B cell (primary cell): ENCODE results near the gene SH3RF1. TPM values are rescaled to one million over a fixed set of nuclear protein-coding genes. Genes with fewer than 3 reads are reported as not detected.

ENCODE experiments used
- ATAC-seq: fragments of 200-7000 bp; cut with Tn5 transposase; one replicate; pipeline ENCODE4 v1.10.0; 2021; ENCODE audit warnings: low read depth, mild to moderate bottlenecking, moderate number of reproducible peaks, moderate library complexity
- CTCF ChIA-PET: fragments of 350-600 bp; sonication (Branson Sonifier 250); formaldehyde crosslinking; loops from one replicate; lab custom pipeline; 2021; ENCODE audit warnings: antibody characterized with exemption, inconsistent platforms; lab: Charles Lee
- POLR2A ChIA-PET: fragments of 350-600 bp; sonication (Branson Sonifier 250); formaldehyde crosslinking; loops from one replicate; lab custom pipeline; 2021; ENCODE audit warnings: antibody characterized with exemption; lab: Charles Lee
- DNase-seq: peaks from one replicate; pipeline ENCODE4 v3.0.0; 2013
- H2AFZ ChIP-seq: 2 replicates; pipeline ENCODE4 v1.6.1; 2012; ENCODE audit warnings: mild to moderate bottlenecking, low read depth, low read length; ENCODE audit not compliant: insufficient read depth, poor library complexity, severe bottlenecking
- H3K27ac ChIP-seq, 2 donors: 1 replicate in 1 of 2; 2 replicates in 1 of 2; pipeline ENCODE4 v1.5.1; 2012 to 2013; ENCODE audit warnings: low read length in 2 of 2, mild to moderate bottlenecking in 2 of 2, moderate library complexity in 1 of 2
- H3K27me3 ChIP-seq, 4 experiments: fragments of 200-600 bp in 1 of 4; sonication (generic) in 1 of 4; replicated peaks in 1 of 4; 1 replicate in 2 of 4; 2 replicates in 2 of 4; pipeline versions ENCODE4 v1.6.1 to v1.7.0; 2013 to 2016; ENCODE audit warnings: low read length in 3 of 4, mild to moderate bottlenecking in 2 of 4, mixed read lengths in 1 of 4, moderate library complexity in 1 of 4; ENCODE audit not compliant: insufficient read depth in 4 of 4, control insufficient read depth in 3 of 4; ENCODE audit errors: control extremely low read depth in 1 of 4
- H3K36me3 ChIP-seq, 2 experiments: replicated peaks in 1 of 2; 1 replicate in 1 of 2; 2 replicates in 1 of 2; pipeline versions ENCODE4 v1.6.1 to v1.7.1; 2013; ENCODE audit warnings: low read length in 1 of 2; ENCODE audit not compliant: insufficient read depth in 2 of 2, control insufficient read depth in 1 of 2; ENCODE audit errors: control extremely low read depth in 1 of 2, extremely low read depth in 1 of 2
- H3K4me1 ChIP-seq, 2 donors: fragments of 200-600 bp in 1 of 2; sonication (generic) in 1 of 2; 1 replicate in 1 of 2; 2 replicates in 1 of 2; pipeline versions ENCODE4 v1.5.1 to v1.6.1; 2013 to 2017; ENCODE audit warnings: low read length in 2 of 2; ENCODE audit not compliant: control insufficient read depth in 2 of 2, insufficient read depth in 2 of 2
- H3K4me2 ChIP-seq: replicated peaks from 2 replicates; pipeline ENCODE3; 2012; ENCODE audit warnings: mild to moderate bottlenecking, low read depth, low read length; ENCODE audit not compliant: poor library complexity, severe bottlenecking
- H3K4me3 ChIP-seq, 5 experiments: fragments of 200-600 bp in 1 of 5; sonication (generic) in 1 of 5; 1 replicate in 3 of 5; 2 replicates in 2 of 5; pipeline versions ENCODE4 v1.5.1 to v1.7.0; 2011 to 2016; ENCODE audit warnings: low read length in 4 of 5, mild to moderate bottlenecking in 4 of 5, low read depth in 2 of 5, control low read depth in 1 of 5, moderate library complexity in 1 of 5; ENCODE audit not compliant: insufficient read depth in 1 of 5; ENCODE audit errors: control extremely low read depth in 1 of 5, extremely low read depth in 1 of 5
- H3K79me2 ChIP-seq: fragments of 200-600 bp; sonication (generic); one replicate; pipeline ENCODE4 v1.6.0; 2016; ENCODE audit warnings: low read length; ENCODE audit not compliant: control insufficient read depth, insufficient read depth
- H3K9ac ChIP-seq: fragments of 200-600 bp; sonication (generic); 2 replicates; pipeline ENCODE4 v1.6.1; 2017; ENCODE audit warnings: mild to moderate bottlenecking, low read length, moderate library complexity
- H3K9me3 ChIP-seq, 3 donors: one replicate each; pipeline versions ENCODE4 v1.6.1 to v1.7.1; 2013; ENCODE audit warnings: low read length in 2 of 3; ENCODE audit not compliant: control insufficient read depth in 2 of 3, insufficient read depth in 1 of 3; ENCODE audit errors: control extremely low read depth in 1 of 3
- H4K20me1 ChIP-seq: 2 replicates; pipeline ENCODE4 v1.6.0; 2012; ENCODE audit warnings: mild to moderate bottlenecking, low read length; ENCODE audit not compliant: insufficient read depth, control insufficient read depth, poor library complexity, severe bottlenecking
- H3K27ac Mint-ChIP-seq: one replicate; pipeline ENCODE4 v1.8.0; 2021; ENCODE audit warnings: mixed read lengths
- H3K27me3 Mint-ChIP-seq: one replicate; pipeline ENCODE4 v1.8.0; 2021; ENCODE audit warnings: mixed read lengths
- H3K4me1 Mint-ChIP-seq: one replicate; pipeline ENCODE4 v1.8.0; 2021; ENCODE audit warnings: mixed read lengths
- H3K4me3 Mint-ChIP-seq: one replicate; pipeline ENCODE4 v1.8.0; 2021; ENCODE audit warnings: mixed read lengths
- H3K9me3 Mint-ChIP-seq: one replicate; pipeline ENCODE4 v1.8.0; 2022; ENCODE audit warnings: mixed read lengths; ENCODE audit not compliant: insufficient read depth
- CTCF ChIP-seq: fragments of 200-600 bp; IDR thresholded peaks from one replicate; pipeline ENCODE4 v1.8.0; 2022; ENCODE audit warnings: antibody characterized with exemption, mild to moderate bottlenecking
- EZH2 ChIP-seq: IDR thresholded peaks from 2 replicates; pipeline ENCODE4 v1.6.1; 2012; ENCODE audit warnings: borderline replicate concordance, low read depth, mild to moderate bottlenecking, moderate library complexity, low read length; ENCODE audit not compliant: insufficient read depth, poor library complexity, severe bottlenecking
- WGBS: methylation state at CpG from one replicate; pipeline ENCODE4 v1.1.5; 2013; ENCODE audit warnings: missing lambda C conversion rate; ENCODE audit not compliant: insufficient coverage; 5-methylcytosine and 5-hydroxymethylcytosine counted together
- intact Hi-C: fragments of 100-400 bp; cut with micrococcal nuclease; formaldehyde crosslinking; loops from one replicate; pipeline ENCODE4 v1.10.0; 2022
- polyA plus RNA-seq: library from polyadenylated mRNA; depleted of rRNA; stranded (reverse); fragments of >200 nt; gene quantifications from 2 replicates; pipeline ENCODE4 v1.2.3, GENCODE V29; 2012
- total RNA-seq, 2 donors: library from RNA; stranded (reverse); fragments of 120-200 nt in 1 of 2; gene quantifications; 1 replicate in 1 of 2; 2 replicates in 1 of 2; pipeline versions ENCODE4 v1.2.3 to v1.2.4, GENCODE V29; 2013 to 2022

The SH3RF1 gene
- total and polyA plus RNA-seq, 2 donors (not counting 1 experiment from before 2014, with no cell fraction given) = 2.0 to 5.4 TPM

GRCh38 chr4:169084954-169085353, 185.8 kb downstream of the SH3RF1 start:
- H4K20me1 ChIP-seq = no peaks in the 10 kb centered on the region
- intact Hi-C loops = no loop called here
- no peak for TF ChIP-seq EZH2
- TF ChIP-seq CTCF = no peak
- no peaks in the 10 kb centered on the region for H3K79me2 ChIP-seq
- peaks cover 12 to 15% of the 10 kb centered on the region in 2 donors for H3K4me1 ChIP-seq
- H3K27me3 ChIP-seq = no peaks in the 10 kb centered on the region
- Mint-ChIP-seq H3K4me1 (peaks cover 19% of the 10 kb centered on the region), H3K27me3 (no peaks in the 10 kb centered on the region), H3K9me3 (no peaks in the 10 kb centered on the region), H3K4me3 (no peak overlapping the region), H3K27ac (no peak overlapping the region)
- no peak overlapping the region for H3K9ac ChIP-seq
- ChIA-PET CTCF (interaction anchor here (1.0 kb wide), 1 partner anchor 12 kb away, joined by 4 read pairs; no protein-coding TSS in a partner anchor), POLR2A (no interaction called here)
- H3K36me3 ChIP-seq = no peaks in the 10 kb centered on the region
- H3K27ac ChIP-seq = no peak overlapping the region
- H3K4me2 ChIP-seq = no peak overlapping the region
- DNase-seq (no peak), ATAC-seq (no peak)
- no peak overlapping the region for H3K4me3 ChIP-seq
- H3K9me3 ChIP-seq = no peaks in the 10 kb centered on the region
- 100% methylated on average over 4 of the region's 4 CpGs for WGBS
- no peak overlapping the region for H2AFZ ChIP-seq

- H3K27ac Mint-ChIP-seq = no peak overlapping the region
- no peak for TF ChIP-seq EZH2
- TF ChIP-seq CTCF = no peak
- DNase-seq = no peak
Observed at GRCh38 chr4:169080981-169081380, 189.8 kb downstream of the SH3RF1 start.

More at GRCh38 chr4:169080981-169081380, 189.8 kb downstream of the SH3RF1 start:
- WGBS = 0% methylated on average over 1 of the region's 2 CpGs
- peaks cover 12 to 21% of the 10 kb centered on the region in 2 donors for H3K4me1 ChIP-seq
- no peak for ATAC-seq
- no peaks in the 10 kb centered on the region for H3K9me3 ChIP-seq
- intact Hi-C loops = no loop called here
- Mint-ChIP-seq H3K4me3 (peak overlapping the region; percentile 76), H3K9me3 (no peaks in the 10 kb centered on the region), H3K27me3 (no peaks in the 10 kb centered on the region), H3K4me1 (peaks cover 25% of the 10 kb centered on the region)
- POLR2A ChIA-PET = no interaction called here
- CTCF ChIA-PET = interaction anchor here (0.7 kb wide), 1 partner anchor 334 kb away, joined by 3 read pairs; no protein-coding TSS in a partner anchor
- no peaks in the 10 kb centered on the region for H3K27me3 ChIP-seq
- H2AFZ ChIP-seq = peak overlapping the region; percentile 96
- no peaks in the 10 kb centered on the region for H3K36me3 ChIP-seq
- no peaks in the 10 kb centered on the region for H4K20me1 ChIP-seq
- peak overlapping the region in 1 of 5 experiments; percentile 62 for H3K4me3 ChIP-seq
- H3K9ac ChIP-seq = peak overlapping the region; percentile 68
- peak overlapping the region; percentile 83 for H3K4me2 ChIP-seq
- H3K27ac ChIP-seq = no peak overlapping the region
- no peaks in the 10 kb centered on the region for H3K79me2 ChIP-seq
